ENCODE data around the gene ZNF625.

Gene ZNF625

GRCh38 chr19:12156223-12157058, at the start of gene ZNF625:
Gene ZNF625 (minus strand): TSS chr19:12156734. CDS start chr19:12156558, 176 bp downstream.
- peak; percentile 93 for DNase-seq

- no peak for DNase-seq
Observed at GRCh38 chr19:12205296-12205695, 48.8 kb upstream of the ZNF625 start.

DNA sequence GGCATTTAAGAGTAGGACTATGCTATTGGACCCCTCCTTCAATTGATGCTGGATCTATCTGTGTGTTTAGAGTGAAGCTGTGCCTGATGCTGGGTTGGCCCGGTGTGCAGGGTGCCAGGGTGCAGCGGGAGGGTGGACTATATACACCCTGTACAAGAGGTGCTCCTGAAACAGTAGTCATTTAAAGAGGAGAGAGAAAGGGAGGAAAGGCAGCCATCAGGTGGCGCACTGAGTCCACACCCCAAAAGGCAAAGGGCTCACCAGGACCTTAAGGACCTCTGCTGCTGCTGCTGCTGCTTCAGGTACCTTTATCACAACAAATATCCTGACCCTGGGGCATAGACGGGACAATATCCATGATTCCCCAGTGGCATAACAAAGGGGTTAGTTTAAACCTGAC, 45.7 kb upstream of the ZNF625 start:
- DNase-seq: no peak

- no peak for DNase-seq
Observed at GRCh38 chr19:12199757-12200419, 43.4 kb upstream of the ZNF625 start.

GRCh38 chr19:12198136-12198535, 41.6 kb upstream of the ZNF625 start:
- DNase-seq: no peak

DNA sequence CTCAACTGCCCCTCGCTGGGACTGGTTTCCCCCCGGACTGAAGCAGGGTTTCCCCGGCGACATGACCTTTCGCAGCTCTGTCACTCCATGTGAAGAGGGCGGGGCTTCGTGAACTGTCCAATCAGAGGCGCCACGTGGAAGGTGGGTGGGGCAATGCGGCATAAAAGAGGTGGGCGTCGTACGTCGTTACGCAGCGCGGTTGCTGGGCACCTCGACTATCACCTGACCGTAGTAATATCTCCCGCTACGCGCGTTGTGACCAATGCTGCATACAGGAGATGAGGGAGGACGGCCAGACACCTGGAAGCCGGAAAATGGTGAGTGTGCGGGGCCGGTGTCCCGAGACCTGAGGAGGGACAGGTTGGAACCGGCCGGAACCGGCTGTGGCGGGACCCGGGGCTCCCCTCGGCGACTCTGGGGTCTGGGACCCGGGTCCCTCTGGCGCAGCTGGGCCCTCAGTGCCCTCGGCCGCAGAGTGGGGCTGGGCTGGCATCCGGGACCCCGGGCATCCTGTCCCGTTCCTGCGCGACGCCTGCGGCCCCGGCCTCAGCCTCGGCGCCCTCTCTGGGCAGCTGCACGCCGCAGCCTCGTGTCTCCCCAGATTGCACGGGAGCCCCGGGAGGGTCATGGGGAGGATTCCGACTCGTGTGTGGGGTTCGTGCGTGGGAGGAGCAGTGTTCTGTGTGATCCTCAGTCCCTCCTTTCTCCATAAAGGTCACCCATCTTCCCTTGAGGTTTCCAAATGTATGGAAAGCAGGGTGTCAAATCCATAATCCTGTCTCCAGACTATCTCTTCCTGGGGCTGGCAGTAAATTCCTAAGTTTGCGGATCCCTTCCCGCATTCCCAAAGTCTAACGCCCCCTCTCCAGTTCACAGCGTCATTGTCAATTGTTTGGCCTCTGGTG, 38.5 kb upstream of the ZNF625 start:
- no peak for DNase-seq

DNA sequence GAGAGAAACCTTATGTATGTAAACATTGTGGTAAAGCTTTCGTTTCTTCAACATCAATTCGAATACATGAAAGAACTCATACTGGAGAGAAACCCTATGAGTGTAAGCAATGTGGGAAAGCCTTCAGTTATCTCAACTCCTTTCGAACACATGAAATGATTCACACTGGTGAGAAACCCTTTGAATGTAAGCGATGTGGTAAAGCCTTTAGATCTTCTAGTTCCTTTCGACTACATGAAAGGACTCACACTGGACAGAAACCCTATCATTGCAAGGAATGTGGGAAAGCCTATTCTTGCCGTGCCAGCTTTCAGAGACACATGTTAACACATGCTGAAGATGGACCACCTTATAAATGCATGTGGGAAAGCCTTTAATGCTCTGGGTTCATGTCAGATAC, 31.1 kb upstream of the ZNF625 start:
- no peak for DNase-seq

GRCh38 chr19:12180377-12180776, 23.8 kb upstream of the ZNF625 start:
- DNase-seq: no peak

- no peak for DNase-seq
Observed at GRCh38 chr19:12166626-12167025, 10.1 kb upstream of the ZNF625 start.

DNA sequence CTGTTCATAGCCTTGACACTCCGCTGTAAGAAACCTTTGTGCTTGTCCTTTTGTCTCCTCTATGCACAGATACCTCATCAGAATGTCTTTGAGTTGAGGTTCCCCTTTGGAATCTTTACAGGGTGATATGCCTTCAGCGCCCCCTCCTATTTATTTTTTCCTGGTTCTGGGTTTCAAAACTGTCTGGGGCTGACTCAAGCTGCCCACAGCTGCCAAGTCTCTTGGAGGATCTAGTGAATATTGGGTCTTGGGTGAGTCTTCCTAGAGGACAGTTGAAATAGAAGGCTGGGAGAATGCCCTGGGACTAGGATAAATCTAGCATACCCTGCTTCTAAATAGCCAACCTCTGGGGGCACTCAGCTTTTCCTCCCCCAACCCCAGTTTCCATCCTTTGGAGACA, 7.3 kb upstream of the ZNF625 start:
- DNase-seq: no peak

DNA sequence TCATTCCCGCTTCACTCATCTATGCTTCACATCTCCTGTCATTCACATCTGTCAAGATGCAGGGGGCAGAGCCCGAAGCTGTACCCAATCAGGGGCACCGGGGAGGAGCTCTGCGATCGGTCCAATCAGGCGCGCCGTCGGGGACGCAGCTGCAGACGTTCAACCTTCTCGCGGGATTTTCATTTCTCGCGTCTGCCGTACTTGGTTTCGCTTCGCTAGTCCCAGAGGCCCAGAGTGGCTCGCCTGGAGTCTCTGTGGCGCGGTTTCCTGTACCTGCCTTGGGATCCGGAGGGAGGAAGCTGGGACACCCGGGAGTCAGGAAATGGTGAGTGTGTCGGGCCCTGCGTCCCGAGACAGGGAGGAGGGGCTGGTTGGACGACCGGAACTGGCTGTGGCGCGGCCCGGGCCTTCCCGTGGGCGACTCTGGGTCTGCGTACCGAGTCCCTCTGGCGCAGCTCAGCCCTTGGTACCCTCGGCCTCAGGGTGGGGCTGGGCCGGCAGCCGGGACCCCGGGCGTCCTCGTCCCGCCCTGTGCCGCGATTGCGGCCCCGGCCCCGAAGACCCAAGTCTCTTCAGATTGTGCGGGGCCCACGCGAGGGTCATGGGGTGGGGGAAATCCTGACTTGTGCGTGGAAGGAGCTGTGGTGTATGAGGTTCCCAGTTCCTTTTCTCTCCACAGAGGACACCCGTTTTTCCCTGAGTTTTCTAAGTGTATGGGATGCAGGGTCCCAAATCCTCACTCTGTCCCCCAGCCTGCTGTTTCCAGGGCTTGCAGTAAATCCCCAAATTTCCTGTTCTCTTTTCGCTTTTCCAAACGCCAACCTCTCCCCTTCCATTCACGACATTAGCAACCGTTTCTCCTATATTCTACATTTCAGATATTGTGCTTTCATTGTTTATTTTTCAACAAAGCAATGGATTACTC, 6.6 kb upstream of the ZNF625 start, which contains the start of gene ZNF136:
Gene ZNF136, plus strand, starts transcription at position 215 of the 925 bp plus-strand sequence. Its CDS starts 108 bp downstream, at position 323.
- peak; percentile 96 for DNase-seq

DNA sequence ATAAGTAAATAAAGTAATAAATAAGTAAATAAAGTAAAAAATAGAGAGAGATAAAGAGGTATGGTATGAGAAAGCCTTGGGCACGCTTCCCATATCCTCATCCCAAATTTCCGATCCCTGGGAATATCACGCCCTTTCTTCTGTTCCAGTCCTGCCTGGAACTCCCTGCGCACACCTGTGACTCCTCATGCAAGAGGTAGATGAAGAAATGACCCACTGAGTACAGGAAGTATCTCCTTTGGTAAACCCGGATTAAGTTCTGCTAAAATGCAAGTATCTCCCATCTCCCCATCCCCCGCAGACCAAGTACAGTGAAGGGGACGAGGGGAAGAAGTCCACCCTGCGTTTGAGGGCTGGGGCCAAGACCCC, 6.0 kb upstream of the ZNF625 start:
- no peak for DNase-seq

GRCh38 chr19:12159773-12160414, 3.4 kb upstream of the ZNF625 start:
- no peak for DNase-seq

DNA sequence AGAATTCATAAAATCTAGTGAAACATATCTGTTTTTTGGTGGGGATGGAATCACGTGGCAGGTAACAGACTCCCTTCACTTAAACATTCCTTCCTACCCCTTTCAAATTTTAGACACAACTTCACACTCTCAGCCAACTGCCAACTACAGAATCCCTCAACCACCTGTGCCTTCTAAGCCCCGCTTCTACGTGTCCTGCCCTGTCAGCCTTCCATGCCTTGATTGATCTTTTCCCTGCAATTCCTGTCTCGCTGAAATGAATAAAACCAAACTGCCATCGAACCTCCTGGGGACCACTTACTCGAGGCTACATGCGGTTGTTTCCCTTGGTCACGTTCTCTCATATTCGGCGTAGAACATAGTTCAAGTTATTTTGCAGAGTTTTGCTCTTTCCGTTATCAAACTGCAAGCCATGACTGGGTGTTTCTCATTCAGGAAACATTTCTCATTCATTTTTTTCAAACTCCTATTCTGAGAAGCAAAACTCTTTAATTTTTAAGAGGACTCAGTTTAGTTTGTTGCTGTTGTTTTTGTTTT, 1.1 kb downstream of the ZNF625 start:
- no peak for DNase-seq

DNA sequence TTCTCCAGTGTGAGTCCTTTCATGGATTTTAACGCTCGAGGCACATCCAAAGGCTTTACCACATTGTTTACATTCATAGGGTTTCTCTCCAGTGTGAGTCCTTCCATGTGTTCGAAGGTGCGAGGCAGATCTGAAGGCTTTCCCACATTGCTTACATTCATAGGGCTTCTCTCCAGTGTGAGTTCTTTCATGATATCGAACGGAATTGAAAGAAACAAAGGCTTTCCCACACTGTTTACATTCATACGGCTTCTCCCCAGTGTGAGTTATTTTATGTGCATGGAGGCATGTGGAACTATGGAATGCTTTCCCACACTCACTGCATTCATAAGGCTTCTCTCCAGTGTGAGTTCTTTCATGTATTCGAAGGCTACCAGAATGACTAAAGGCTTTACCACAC, 11.2 kb downstream of the ZNF625 start:
- no peak for DNase-seq

GRCh38 chr19:12141405-12141736, 15.2 kb downstream of the ZNF625 start:
- DNase-seq: no peak

GRCh38 chr19:12140545-12141404, 15.8 kb downstream of the ZNF625 start:
- peak; percentile 85 for DNase-seq

DNA sequence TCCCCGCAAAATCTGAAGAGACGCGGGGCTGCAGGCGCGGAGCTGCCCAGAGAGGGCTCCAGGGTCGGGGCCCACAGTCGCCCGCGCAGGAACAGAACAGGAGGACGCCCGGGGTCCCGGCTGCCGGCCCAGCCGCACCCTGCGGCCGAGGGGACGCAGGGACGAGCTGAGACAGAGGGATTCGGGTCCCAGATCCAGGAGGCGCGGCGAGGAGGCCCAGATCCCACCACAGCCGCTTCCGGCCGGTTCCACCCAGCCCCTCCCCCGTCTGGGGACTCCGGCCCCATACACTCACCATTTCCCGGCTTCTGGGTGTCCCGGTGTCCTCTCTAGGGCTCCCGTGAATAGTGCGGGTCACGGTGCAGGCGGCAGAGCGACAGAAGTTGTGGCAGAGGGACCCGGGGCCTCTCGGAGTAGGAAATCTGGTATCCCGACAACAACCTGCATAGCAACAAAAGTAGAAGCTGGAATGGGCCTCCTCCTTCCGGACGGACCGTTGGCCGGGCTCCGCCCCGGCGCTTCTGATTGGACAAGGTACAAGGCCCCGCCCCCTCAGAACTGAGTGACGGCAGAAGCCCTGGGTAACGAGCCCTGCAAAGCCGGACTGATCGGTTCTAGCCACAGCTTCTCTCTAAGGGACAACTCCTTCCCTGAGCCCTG, 16.5 kb downstream of the ZNF625 start, which contains the start of gene ZNF20:
Gene ZNF20, minus strand, starts transcription at position 466 of the 660 bp plus-strand sequence. Its CDS starts 168 bp downstream, at position 298.
- DNase-seq: peak; percentile 94

- DNase-seq: no peak
Observed at GRCh38 chr19:12139269-12139668, 17.3 kb downstream of the ZNF625 start.
